OCI-LY1 (cell line): ENCODE measurements around the gene P2RY4.

Experiments used
- H2AFZ ChIP-seq: fragments of 200-600 bp; sonication (generic), shearing (Covaris generic); 2 replicates; pipeline ENCODE4 v1.6.0; 2014; ENCODE audit warnings: antibody characterized with exemption, mild to moderate bottlenecking, low read length
- H3F3A ChIP-seq: fragments of 200-600 bp; sonication (generic), shearing (Covaris generic); 2 replicates; pipeline ENCODE4 v1.6.0; 2014; ENCODE audit warnings: mild to moderate bottlenecking, antibody characterized with exemption, low read length, moderate library complexity; ENCODE audit not compliant: insufficient read depth
- H3K27ac ChIP-seq: fragments of 200-600 bp; sonication (generic); 2 replicates; pipeline ENCODE4 v1.5.1; 2014; ENCODE audit warnings: low read length, mixed run types, mild to moderate bottlenecking, low read depth; ENCODE audit not compliant: poor library complexity, severe bottlenecking
- H3K27me3 ChIP-seq: fragments of 200-600 bp; sonication (generic); 2 replicates; pipeline ENCODE4 v1.6.0; 2014; ENCODE audit warnings: antibody characterized with exemption, mild to moderate bottlenecking, low read length, moderate library complexity; ENCODE audit not compliant: insufficient read depth
- H3K36me3 ChIP-seq: fragments of 200-600 bp; sonication (generic); 2 replicates; pipeline ENCODE4 v1.6.1; 2014; ENCODE audit warnings: mild to moderate bottlenecking, antibody characterized with exemption, low read length, moderate library complexity, mixed read lengths; ENCODE audit not compliant: insufficient read depth
- H3K4me1 ChIP-seq: fragments of 200-600 bp; sonication (generic); 2 replicates; pipeline ENCODE4 v1.5.1; 2014; ENCODE audit warnings: mild to moderate bottlenecking, low read length, moderate library complexity; ENCODE audit not compliant: insufficient read depth, severe bottlenecking
- H3K4me2 ChIP-seq: fragments of 200-600 bp; sonication (generic), shearing (Covaris generic); 2 replicates; pipeline ENCODE4 v1.6.1; 2014; ENCODE audit warnings: low read length
- H3K4me3 ChIP-seq: fragments of 200-600 bp; sonication (generic); 2 replicates; pipeline ENCODE4 v1.5.1; 2014; ENCODE audit warnings: low read length, low read depth, mild to moderate bottlenecking, mixed read lengths; ENCODE audit not compliant: poor library complexity, severe bottlenecking
- H3K79me2 ChIP-seq: fragments of 200-600 bp; shearing (Covaris generic); 2 replicates; pipeline ENCODE4 v1.6.1; 2016; ENCODE audit warnings: mixed run types, low read length, mixed read lengths; ENCODE audit not compliant: insufficient read depth
- H3K9ac ChIP-seq: fragments of 200-600 bp; sonication (generic), shearing (Covaris generic); 2 replicates; pipeline ENCODE4 v1.6.1; 2014; ENCODE audit warnings: mild to moderate bottlenecking, low read length, mixed read lengths
- H3K9me2 ChIP-seq: fragments of 200-600 bp; sonication (generic), shearing (Covaris generic); 2 replicates; pipeline ENCODE4 v1.6.1; 2014; ENCODE audit warnings: low read depth, mild to moderate bottlenecking, low read length, mixed read lengths
- H3K9me3 ChIP-seq: fragments of 200-600 bp; shearing (Covaris generic); 2 replicates; pipeline ENCODE4 v1.6.1; 2014; ENCODE audit warnings: low read length, mixed read lengths
- H4K20me1 ChIP-seq: fragments of 200-600 bp; sonication (generic), shearing (Covaris generic); 2 replicates; pipeline ENCODE4 v1.6.0; 2016; ENCODE audit warnings: mild to moderate bottlenecking, low read length; ENCODE audit not compliant: insufficient read depth
- CTCF ChIP-seq: fragments of 200-600 bp; sonication (generic), shearing (Covaris generic); IDR thresholded peaks from 2 replicates; pipeline ENCODE4 v1.5.1; 2017; ENCODE audit warnings: mild to moderate bottlenecking, antibody characterized with exemption, low read length, moderate library complexity, mixed read lengths
- EZH2 ChIP-seq: fragments of 200-600 bp; sonication (generic), shearing (Covaris generic); IDR thresholded peaks from 2 replicates; pipeline ENCODE4 v1.8.0; 2017; ENCODE audit warnings: borderline replicate concordance, mixed run types, mild to moderate bottlenecking, antibody characterized with exemption, low read length, moderate library complexity, mixed read lengths

The P2RY4 gene

GRCh38 chrX:70289793-70290770 lies 30.1 kb upstream of the P2RY4 start, which contains the start of the genes KIF4A and PDZD11:
KIF4A (plus strand) TSS chrX:70290104; CDS start chrX:70290459, 355 bp downstream.
PDZD11 (minus strand) TSS chrX:70289927; CDS start chrX:70289341, 586 bp downstream.
- Histone ChIP-seq H3K27me3 (no peaks in the 10 kb centered on the region), H3K79me2 (peaks cover 19% of the 10 kb centered on the region), H2AFZ (no peak within 1 kb of the TSS; the same call in 1 of the 2 replicates), H3K9ac (peak within 1 kb of the TSS; percentile 87), H3K4me1 (peaks cover 28% of the 10 kb centered on the region), H3K9me2 (no peaks in the 10 kb centered on the region), H3K9me3 (no peaks in the 10 kb centered on the region), H3K27ac (peak within 1 kb of the TSS; percentile 76), H3F3A (no peaks in the 10 kb centered on the region), H3K36me3 (peaks cover 34% of the 10 kb centered on the region), H4K20me1 (no peaks in the 10 kb centered on the region), H3K4me3 (peak within 1 kb of the TSS; percentile 94), H3K4me2 (peak within 1 kb of the TSS; percentile 85)
- no peak for TF ChIP-seq CTCF

- TF ChIP-seq CTCF, result no peak
- TF ChIP-seq EZH2, result no peak
- H4K20me1 ChIP-seq, result no peaks in the 10 kb centered on the region
Measured at GRCh38 chrX:70289168-70289792, 29.3 kb upstream of the P2RY4 start.

GRCh38 chrX:70281951-70282350 lies 21.9 kb upstream of the P2RY4 start, which contains the start of gene RAB41:
RAB41 (plus strand) TSS chrX:70282172; CDS start chrX:70282218, 46 bp downstream.
- TF ChIP-seq CTCF (no peak), EZH2 (no peak)
- H3K9me2 ChIP-seq, result no peaks in the 10 kb centered on the region
- H3K4me2 ChIP-seq, result no peak within 1 kb of the TSS
- H3K4me3 ChIP-seq, result no peak within 1 kb of the TSS
- no peak within 1 kb of the TSS for H3K27ac ChIP-seq
- no peaks in the 10 kb centered on the region for H4K20me1 ChIP-seq
- no peak within 1 kb of the TSS for H2AFZ ChIP-seq
- no peaks in the 10 kb centered on the region for H3K4me1 ChIP-seq
- H3K9ac ChIP-seq, result no peak within 1 kb of the TSS
- H3K36me3 ChIP-seq, result 0 out of 2 replicates have a peak, but pooled peaks cover 3% of the 10 kb centered on the region
- H3F3A ChIP-seq, result no peaks in the 10 kb centered on the region
- H3K9me3 ChIP-seq, result no peaks in the 10 kb centered on the region
- H3K79me2 ChIP-seq, result no peaks in the 10 kb centered on the region
- no peaks in the 10 kb centered on the region for H3K27me3 ChIP-seq

More at GRCh38 chrX:70289168-70289792, 29.3 kb upstream of the P2RY4 start:
- Histone ChIP-seq H3K36me3 (peaks cover 27% of the 10 kb centered on the region), H3K4me2 (peak overlapping the region; percentile 85), H3K9ac (peak overlapping the region; percentile 87), H3K9me3 (no peaks in the 10 kb centered on the region), H3K27ac (no peak overlapping the region), H3K79me2 (peaks cover 19% of the 10 kb centered on the region), H3K4me1 (peaks cover 28% of the 10 kb centered on the region), H3F3A (no peaks in the 10 kb centered on the region), H3K27me3 (no peaks in the 10 kb centered on the region), H2AFZ (no peak overlapping the region), H3K9me2 (no peaks in the 10 kb centered on the region), H3K4me3 (peak overlapping the region; percentile 94)
